H1 (cell line): ENCODE measurements around the gene FAM131C. TPM values are rescaled to one million over a fixed set of nuclear protein-coding genes. Genes with fewer than 3 reads are reported as not detected.

Experiments used
- CTCF ChIA-PET: fragments of 300-600 bp; sonication (Branson Sonifier 250); formaldehyde crosslinking; loops from one replicate; lab custom pipeline; 2021; ENCODE audit not compliant: partially characterized antibody; lab: Charles Lee
- POLR2A ChIA-PET: fragments of 300-600 bp; sonication (Branson Sonifier 250); formaldehyde crosslinking; loops from one replicate; lab custom pipeline; 2021; ENCODE audit warnings: inconsistent platforms; ENCODE audit not compliant: partially characterized antibody; lab: Charles Lee
- DNase-seq, 2 experiments: peaks; one replicate each; pipeline versions ENCODE4 v3.0.0 to v3.0.0-alpha.2; 2010 to 2022; ENCODE audit warnings: low spot score in 2 of 2, low read depth in 1 of 2, mixed read lengths in 1 of 2
- FAIRE-seq: peaks from 2 replicates; lab custom pipeline; 2011; peaks lifted over from hg19 to GRCh38; lab: Jason Lieb, UNC
- H2AFZ ChIP-seq: 2 replicates; pipeline ENCODE4 v1.8.1; 2012; ENCODE audit warnings: low read length, inconsistent platforms
- H2AK5ac ChIP-seq: 2 replicates; pipeline ENCODE4 v1.6.1; 2013; ENCODE audit warnings: low read depth, low read length
- H2BK120ac ChIP-seq: replicated peaks from 2 replicates; pipeline ENCODE3; 2013; ENCODE audit warnings: low read depth, low read length, inconsistent platforms
- H2BK12ac ChIP-seq: 2 replicates; pipeline ENCODE4 v1.6.1; 2013; ENCODE audit warnings: low read depth, low read length
- H2BK15ac ChIP-seq: 2 replicates; pipeline ENCODE4 v1.6.1; 2013; ENCODE audit warnings: low read length
- H2BK20ac ChIP-seq: 2 replicates; pipeline ENCODE4 v1.6.1; 2013; ENCODE audit warnings: low read length
- H2BK5ac ChIP-seq: 2 replicates; pipeline ENCODE4 v1.6.1; 2013; ENCODE audit warnings: low read depth, low read length
- H3K14ac ChIP-seq: 2 replicates; pipeline ENCODE4 v1.6.1; 2013; ENCODE audit warnings: inconsistent platforms; ENCODE audit not compliant: insufficient read length
- H3K18ac ChIP-seq: 2 replicates; pipeline ENCODE4 v1.6.1; 2013; ENCODE audit warnings: low read length; ENCODE audit errors: extremely low read depth
- H3K23ac ChIP-seq: 2 replicates; pipeline ENCODE4 v1.6.1; 2013; ENCODE audit warnings: inconsistent platforms; ENCODE audit not compliant: insufficient read length
- H3K23me2 ChIP-seq: 2 replicates; pipeline ENCODE4 v1.6.1; 2013; ENCODE audit warnings: low read depth, low read length
- H3K27ac ChIP-seq: 2 replicates; pipeline ENCODE4 v1.6.1; 2011; ENCODE audit warnings: low read depth, low read length, inconsistent platforms
- H3K27me3 ChIP-seq, 4 experiments: replicated peaks in 1 of 4; 1 replicate in 1 of 4; 2 replicates in 3 of 4; pipeline versions ENCODE4 v1.6.1 to v1.8.1; 2011 to 2013; ENCODE audit warnings: low read length in 3 of 4, mild to moderate bottlenecking in 3 of 4, inconsistent platforms in 2 of 4, mixed read lengths in 2 of 4, moderate library complexity in 1 of 4; ENCODE audit not compliant: control insufficient read depth in 3 of 4, insufficient read depth in 3 of 4; ENCODE audit errors: extremely low read depth in 1 of 4
- H3K36me3 ChIP-seq, 4 experiments: 2 replicates each; pipeline versions ENCODE4 v1.6.1 to v1.8.1; 2011 to 2013; ENCODE audit warnings: mild to moderate bottlenecking in 4 of 4, low read length in 3 of 4, moderate library complexity in 2 of 4, control low read depth in 1 of 4, inconsistent platforms in 1 of 4; ENCODE audit not compliant: insufficient read depth in 4 of 4, control insufficient read depth in 2 of 4
- H3K4ac ChIP-seq: replicated peaks from 2 replicates; pipeline ENCODE3; 2013; ENCODE audit warnings: low read length, low read depth, mixed read lengths, inconsistent platforms; ENCODE audit not compliant: insufficient read length
- H3K4me1 ChIP-seq, 4 experiments: replicated peaks in 1 of 4; 1 replicate in 1 of 4; 2 replicates in 3 of 4; pipeline versions ENCODE4 v1.6.1 to v1.8.1; 2011 to 2013; ENCODE audit warnings: low read length in 3 of 4, inconsistent platforms in 2 of 4, mixed read lengths in 1 of 4; ENCODE audit not compliant: insufficient read depth in 4 of 4, control insufficient read depth in 3 of 4
- H3K4me2 ChIP-seq, 2 experiments: 2 replicates each; pipeline versions ENCODE4 v1.6.1 to v1.8.1; 2011 to 2013; ENCODE audit warnings: low read depth in 2 of 2, low read length in 2 of 2, control low read depth in 1 of 2, inconsistent platforms in 1 of 2, mild to moderate bottlenecking in 1 of 2; ENCODE audit not compliant: insufficient read depth in 1 of 2
- H3K4me3 ChIP-seq, 4 experiments: fragments of 200-600, 300-600 bp in 1 of 4; sonication (generic), shearing (Covaris generic), sonication (Bioruptor Twin) in 1 of 4; 2 replicates each; pipeline versions ENCODE4 v1.5.1 to v1.8.1; 2011 to 2016; ENCODE audit warnings: low read length in 4 of 4, low read depth in 3 of 4, control low read depth in 2 of 4, inconsistent platforms in 2 of 4, mild to moderate bottlenecking in 2 of 4, mixed read lengths in 1 of 4, moderate library complexity in 1 of 4; ENCODE audit not compliant: insufficient read depth in 2 of 4; ENCODE audit errors: extremely low read depth in 1 of 4
- H3K56ac ChIP-seq: replicated peaks from 2 replicates; pipeline ENCODE3; 2013; ENCODE audit warnings: low read depth, mild to moderate bottlenecking, mixed read lengths, low read length, inconsistent platforms; ENCODE audit not compliant: insufficient read length
- H3K79me1 ChIP-seq: 2 replicates; pipeline ENCODE4 v1.6.1; 2013; ENCODE audit warnings: low read depth, low read length, control low read depth
- H3K79me2 ChIP-seq, 2 experiments: 2 replicates each; pipeline versions ENCODE4 v1.6.1 to v1.8.1; 2012 to 2013; ENCODE audit warnings: low read length in 2 of 2, mild to moderate bottlenecking in 2 of 2, inconsistent platforms in 1 of 2; ENCODE audit not compliant: insufficient read depth in 2 of 2, control insufficient read depth in 1 of 2
- H3K9ac ChIP-seq, 4 experiments: replicated peaks in 1 of 4; 1 replicate in 1 of 4; 2 replicates in 3 of 4; pipeline versions ENCODE4 v1.6.1 to v1.8.1; 2011 to 2013; ENCODE audit warnings: low read depth in 3 of 4, low read length in 3 of 4, control low read depth in 2 of 4, mild to moderate bottlenecking in 2 of 4, moderate library complexity in 2 of 4, inconsistent platforms in 1 of 4; ENCODE audit errors: extremely low read depth in 1 of 4
- H3K9me3 ChIP-seq, 2 experiments: 2 replicates each; pipeline versions ENCODE4 v1.6.1 to v1.8.1; 2012 to 2013; ENCODE audit warnings: mild to moderate bottlenecking in 2 of 2, moderate library complexity in 2 of 2, control low read depth in 1 of 2, inconsistent platforms in 1 of 2, low read depth in 1 of 2, low read length in 1 of 2, mixed read lengths in 1 of 2; ENCODE audit not compliant: insufficient read depth in 2 of 2
- H4K20me1 ChIP-seq, 2 experiments: replicated peaks in 1 of 2; 2 replicates each; pipeline versions ENCODE3 to v1.8.1; 2011 to 2013; ENCODE audit warnings: inconsistent platforms in 2 of 2, low read length in 2 of 2, mild to moderate bottlenecking in 1 of 2; ENCODE audit not compliant: insufficient read depth in 2 of 2, control insufficient read depth in 1 of 2
- H4K5ac ChIP-seq: 2 replicates; pipeline ENCODE4 v1.6.1; 2013; ENCODE audit warnings: low read length, low read depth, mixed read lengths, inconsistent platforms; ENCODE audit not compliant: insufficient read length
- H4K8ac ChIP-seq: 2 replicates; pipeline ENCODE4 v1.8.0; 2013; ENCODE audit warnings: mild to moderate bottlenecking, moderate library complexity, low read length, inconsistent platforms; ENCODE audit not compliant: insufficient read depth; ENCODE audit errors: extremely low read depth
- H4K91ac ChIP-seq: replicated peaks from 2 replicates; pipeline ENCODE3; 2013; ENCODE audit warnings: low read length, mixed read lengths, inconsistent platforms; ENCODE audit not compliant: insufficient read length
- CHD2 ChIP-seq: IDR thresholded peaks from 2 replicates; pipeline ENCODE4 v1.6.1; 2012; ENCODE audit warnings: low read length, improper control_type of control experiment
- KDM1A ChIP-seq: fragments of 200-600, 300-600 bp; sonication (generic); IDR thresholded peaks from 2 replicates; pipeline ENCODE4 v1.7.1; 2016; ENCODE audit warnings: mild to moderate bottlenecking, low read length, borderline replicate concordance
- POU5F1 ChIP-seq: IDR thresholded peaks from 2 replicates; pipeline ENCODE4 v1.6.1; 2011; ENCODE audit warnings: low read depth, mild to moderate bottlenecking, low read length, moderate library complexity
- SP4 ChIP-seq: IDR thresholded peaks from 2 replicates; pipeline ENCODE4 v1.6.1; 2012; ENCODE audit warnings: low read length, inconsistent platforms
- WGBS, 2 experiments: shearing (Covaris generic) in 1 of 2; methylation state at CpG; one replicate each; pipeline versions ENCODE4 v1.1.6 to v1.1.7; 2013 to 2015; ENCODE audit warnings: low lambda C conversion rate in 2 of 2, mixed read lengths in 2 of 2, inconsistent platforms in 1 of 2, low coverage in 1 of 2, missing lambda C conversion rate in 1 of 2; ENCODE audit not compliant: insufficient replicate concordance in 2 of 2, insufficient coverage in 1 of 2, insufficient read length in 1 of 2; ENCODE audit errors: extremely low coverage in 1 of 2, missing lambda C conversion rate in 1 of 2; 5-methylcytosine and 5-hydroxymethylcytosine counted together
- polyA plus RNA-seq, 7 experiments: library from polyadenylated mRNA; depleted of rRNA in 3 of 7; stranded (reverse) in 5 of 7; unstranded in 2 of 7; fragments of >200 nt in 5 of 7; fragments of 200-250 nt in 2 of 7; gene quantifications; 1 replicate in 5 of 7; 2 replicates in 1 of 7; 4 replicates in 1 of 7; pipeline versions ENCODE4 v1.2.1 to v1.2.3, GENCODE V29; 2011 to 2013; ENCODE audit warnings: missing spikeins in 2 of 7, mixed read lengths in 2 of 7
- total RNA-seq: library from RNA; stranded (reverse); fragmentation: NEBNext Ultra II Directional; extraction: Animal tissue kit (Norgen Biotek cat#: 25700); gene quantifications from 2 replicates; pipeline ENCODE4 v1.2.1, GENCODE V29; 2021
- TF ChIP-seq, protein P1 (sequence below): IDR thresholded peaks from 2 replicates; pipeline ENCODE4 v1.6.1; 2012; ENCODE audit warnings: inconsistent platforms

Gene FAM131C
- total and polyA plus RNA-seq, 2 of the 8 experiments (the other 6 are each of a cell fraction or from before 2014, with no cell fraction given): 0.73 to 0.78 TPM

DNA sequence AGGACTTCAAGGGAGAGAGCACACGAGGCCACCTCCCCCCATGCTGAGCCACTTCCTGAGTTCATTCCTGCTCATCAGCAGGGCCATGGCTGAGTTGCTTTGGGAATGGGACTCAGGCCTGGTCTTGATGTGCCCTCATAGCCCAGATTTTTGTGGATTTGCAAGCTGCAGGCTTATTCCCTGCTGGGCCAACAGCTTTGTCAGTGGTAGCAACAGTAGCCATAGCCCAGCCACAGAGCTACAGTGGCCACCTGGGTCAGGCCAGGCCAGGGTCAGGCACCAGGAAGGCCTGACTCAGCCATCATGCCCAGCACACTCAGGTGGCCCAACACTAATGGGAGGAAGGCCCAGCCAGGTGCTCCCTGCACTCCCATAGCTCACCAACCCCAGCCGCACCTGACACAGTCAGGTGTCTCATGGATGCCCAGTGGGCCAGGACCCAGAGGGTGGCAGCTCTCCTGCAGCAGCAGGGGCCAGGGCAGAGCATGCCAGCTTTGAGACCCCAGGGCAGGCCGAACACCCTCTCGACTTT, 49.0 kb upstream of the FAM131C start:
- Histone ChIP-seq H3K79me2 (no peaks in the 10 kb centered on the region), H3K14ac (no peak overlapping the region), H3K4me2 (no peak overlapping the region; a peak in 1 of 4 replicates), H4K91ac (peak overlapping the region; percentile 30), H3K27ac (no peak overlapping the region), H3K36me3 (peaks cover 4 to 30% (median 12%) of the 10 kb centered on the region in 4 experiments; a peak in 7 of 8 replicates), H2BK12ac (no peak overlapping the region), H2BK120ac (no peak overlapping the region), H3K23ac (no peak overlapping the region), H4K5ac (no peak overlapping the region), H2AFZ (no peak overlapping the region), H3K79me1 (no peaks in the 10 kb centered on the region; the same call in none of the 2 replicates), H3K27me3 (no peaks in the 10 kb centered on the region), H3K4me3 (no peak overlapping the region), H3K18ac (peak overlapping the region; percentile 55; the same call in 1 of the 2 replicates), H2AK5ac (no peak overlapping the region), H3K56ac (no peak overlapping the region), H2BK15ac (peak overlapping the region; percentile 63; the same call in 1 of the 2 replicates), H3K9me3 (no peaks in the 10 kb centered on the region), H3K9ac (no peak overlapping the region), H2BK20ac (no peak overlapping the region), H4K20me1 (peaks cover 0 to 12% of the 10 kb centered on the region in 2 experiments), H3K4me1 (peaks cover 0 to 18% (median 11%) of the 10 kb centered on the region in 4 experiments; a peak in 6 of 7 replicates), H2BK5ac (peak overlapping the region; percentile 84), H3K4ac (no peak overlapping the region), H3K23me2 (no peaks in the 10 kb centered on the region), H4K8ac (no peak overlapping the region; the same call in 1 of the 2 replicates)
- TF ChIP-seq KDM1A: no peak
- no peak for TF ChIP-seq CHD2
- TF ChIP-seq SP4: no peak
- TF ChIP-seq, protein P1, sequence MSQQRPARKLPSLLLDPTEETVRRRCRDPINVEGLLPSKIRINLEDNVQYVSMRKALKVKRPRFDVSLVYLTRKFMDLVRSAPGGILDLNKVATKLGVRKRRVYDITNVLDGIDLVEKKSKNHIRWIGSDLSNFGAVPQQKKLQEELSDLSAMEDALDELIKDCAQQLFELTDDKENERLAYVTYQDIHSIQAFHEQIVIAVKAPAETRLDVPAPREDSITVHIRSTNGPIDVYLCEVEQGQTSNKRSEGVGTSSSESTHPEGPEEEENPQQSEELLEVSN: 0 out of 2 replicates have a peak, but pooled peaks have one; percentile 26
- TF ChIP-seq POU5F1: no peak
- FAIRE-seq (no peak), DNase-seq (no peak)
- POLR2A ChIA-PET: interaction anchor here (1.1 to 7.3 kb wide), 7 partner anchors 11 to 80 kb away, joined by 3 to 51 read pairs (median 5); no protein-coding TSS in a partner anchor
- 80% methylated on average over 4 of the region's 4 CpGs; no CpG with 5 or more reads in 1 of the 2 experiments for WGBS, 2 experiments
- CTCF ChIA-PET: interaction anchor here (0.7 to 31.3 kb wide), 8 partner anchors 10 to 120 kb away, joined by 3 to 522 read pairs (median 4); partner anchors contain the start of gene FAM131C
